ENCODE measurements around the gene EID2. TPM values are rescaled to one million over a fixed set of nuclear protein-coding genes. Genes with fewer than 3 reads are reported as not detected.

Gene EID2
- total RNA-seq, 2 donors from 2014 or later: 7.3 to 13.5 TPM

DNA sequence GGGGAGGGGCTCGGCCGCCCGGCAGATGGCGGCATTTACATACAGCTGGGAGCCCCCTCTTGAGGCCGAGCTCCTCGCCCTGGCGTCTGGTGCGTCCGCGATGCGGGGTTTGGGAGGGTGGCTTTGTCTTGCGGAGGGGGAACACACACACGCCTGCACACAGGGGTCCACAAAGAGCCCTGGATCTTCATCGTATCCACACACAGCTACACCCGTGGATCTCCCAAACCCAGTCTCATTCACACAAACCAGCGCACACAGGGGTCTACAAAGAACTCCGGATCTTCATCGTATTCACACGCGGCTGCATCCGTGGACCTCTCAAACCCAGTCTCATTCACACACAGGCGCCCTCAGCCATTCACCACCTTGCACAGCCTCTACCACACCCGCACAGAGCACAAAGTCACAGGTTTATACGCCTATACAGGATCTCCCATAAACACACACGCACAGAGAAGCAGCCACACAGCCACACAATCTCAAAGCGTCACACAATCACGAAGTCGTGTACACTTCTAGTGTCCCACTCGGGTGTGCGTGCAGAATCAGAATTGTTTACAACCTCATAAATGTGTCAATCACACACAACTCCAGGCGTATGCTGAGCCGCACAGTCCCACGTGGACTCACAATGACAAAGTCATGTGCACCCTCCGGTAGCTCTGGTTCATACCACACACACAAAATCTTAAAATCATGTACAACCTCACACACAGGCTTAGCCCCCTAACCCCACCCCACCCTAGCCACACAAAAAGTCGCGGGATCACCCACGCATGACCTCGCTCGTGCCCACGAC, 41.8 kb downstream of the EID2 start:
- H3K9me3 ChIP-seq: no peaks in the 10 kb centered on the region
- H3K36me3 ChIP-seq (replicated peaks in 1 of 2; ENCODE audit: insufficient read depth in 1 of 2, low read depth in 2 of 2): no peaks in the 10 kb centered on the region
- peak; percentile 53 for ATAC-seq
- peaks cover 0 to 9% of the 10 kb centered on the region in 2 donors for H3K27me3 ChIP-seq
- H3K27ac ChIP-seq: no peak overlapping the region
- peaks cover 26% of the 10 kb centered on the region for H3K4me1 ChIP-seq
- TF ChIP-seq POLR2A (IDR thresholded peaks at IDR 0.05): no peak
- TF ChIP-seq, protein P1, sequence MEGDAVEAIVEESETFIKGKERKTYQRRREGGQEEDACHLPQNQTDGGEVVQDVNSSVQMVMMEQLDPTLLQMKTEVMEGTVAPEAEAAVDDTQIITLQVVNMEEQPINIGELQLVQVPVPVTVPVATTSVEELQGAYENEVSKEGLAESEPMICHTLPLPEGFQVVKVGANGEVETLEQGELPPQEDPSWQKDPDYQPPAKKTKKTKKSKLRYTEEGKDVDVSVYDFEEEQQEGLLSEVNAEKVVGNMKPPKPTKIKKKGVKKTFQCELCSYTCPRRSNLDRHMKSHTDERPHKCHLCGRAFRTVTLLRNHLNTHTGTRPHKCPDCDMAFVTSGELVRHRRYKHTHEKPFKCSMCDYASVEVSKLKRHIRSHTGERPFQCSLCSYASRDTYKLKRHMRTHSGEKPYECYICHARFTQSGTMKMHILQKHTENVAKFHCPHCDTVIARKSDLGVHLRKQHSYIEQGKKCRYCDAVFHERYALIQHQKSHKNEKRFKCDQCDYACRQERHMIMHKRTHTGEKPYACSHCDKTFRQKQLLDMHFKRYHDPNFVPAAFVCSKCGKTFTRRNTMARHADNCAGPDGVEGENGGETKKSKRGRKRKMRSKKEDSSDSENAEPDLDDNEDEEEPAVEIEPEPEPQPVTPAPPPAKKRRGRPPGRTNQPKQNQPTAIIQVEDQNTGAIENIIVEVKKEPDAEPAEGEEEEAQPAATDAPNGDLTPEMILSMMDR (IDR thresholded peaks at IDR 0.05): peak in 2 of 7 experiments; percentile 19 to 34
- DNase-seq: peak in 2 of 4 donors; percentile 28 to 53
- intact Hi-C loops (cut with DNase I): no loop called here
- 1 to 3% methylated on average over 11 to 39 of the region's 40 CpGs for WGBS, 2 donors
- H3K4me3 ChIP-seq: no peak overlapping the region

DNA sequence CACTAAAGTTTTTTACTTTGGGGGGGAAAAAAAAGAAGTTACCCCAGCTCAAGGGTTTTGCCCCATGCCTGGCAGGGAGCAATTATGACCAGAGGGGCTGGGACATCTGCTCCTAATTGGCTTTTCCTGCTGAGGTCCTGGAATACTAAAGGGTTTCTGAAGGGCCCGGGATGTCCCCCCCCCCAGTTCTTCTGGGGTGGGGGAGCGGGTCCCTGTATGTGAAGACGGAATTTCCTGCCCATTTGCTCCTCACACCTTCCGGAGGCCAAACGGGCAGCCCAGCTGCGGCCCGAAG, 42.3 kb downstream of the EID2 start:
- Histone ChIP-seq H3K27ac (no peak overlapping the region), H3K9me3 (no peaks in the 10 kb centered on the region), H3K4me1 (peaks cover 21% of the 10 kb centered on the region), H3K4me3 (no peak overlapping the region), H3K27me3 (peaks cover 0 to 9% of the 10 kb centered on the region in 2 donors), H3K36me3 (replicated peaks in 1 of 2; ENCODE audit: insufficient read depth in 1 of 2, low read depth in 2 of 2) (no peaks in the 10 kb centered on the region)
- TF ChIP-seq, protein P1 (IDR thresholded peaks at IDR 0.05): no peak
- TF ChIP-seq POLR2A (IDR thresholded peaks at IDR 0.05): no peak
- WGBS, 2 donors: 0% methylated on average over 1 to 7 of the region's 7 CpGs
- DNase-seq (no peak), ATAC-seq (no peak)
- intact Hi-C loops (cut with DNase I): no loop called here

DNA sequence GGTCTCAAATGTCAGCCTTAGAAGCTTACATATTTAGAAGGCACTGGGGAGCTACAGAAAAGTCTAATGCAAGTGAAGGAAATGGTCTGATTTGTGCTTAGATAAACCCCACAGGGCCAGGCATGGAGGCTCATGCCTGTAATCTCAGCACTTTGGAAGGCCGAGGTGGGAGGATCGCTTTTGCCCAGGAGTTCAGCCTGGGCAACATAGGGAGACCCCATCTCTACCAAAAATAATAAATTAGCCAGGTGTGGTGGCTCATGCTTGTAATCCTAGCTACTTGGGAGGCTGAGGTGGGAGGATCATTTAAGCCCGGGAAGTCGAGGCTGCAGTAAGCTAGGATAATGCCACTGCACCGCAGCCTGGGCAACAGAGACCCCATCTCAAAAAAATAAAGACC, 43.9 kb downstream of the EID2 start:
- intact Hi-C loops (cut with DNase I): no loop called here
- TF ChIP-seq, protein P1 (IDR thresholded peaks at IDR 0.05): no peak
- TF ChIP-seq POLR2A (IDR thresholded peaks at IDR 0.05): no peak
- DNase-seq: no peak
- Histone ChIP-seq H3K27ac (no peak overlapping the region), H3K27me3 (peaks cover 0 to 9% of the 10 kb centered on the region in 2 donors), H3K36me3 (replicated peaks in 1 of 2; ENCODE audit: insufficient read depth in 1 of 2, low read depth in 2 of 2) (no peaks in the 10 kb centered on the region), H3K9me3 (no peaks in the 10 kb centered on the region), H3K4me1 (peaks cover 18% of the 10 kb centered on the region), H3K4me3 (no peak overlapping the region)
- ATAC-seq: no peak
- 62 to 64% methylated on average over 5 of the region's 5 CpGs for WGBS, 2 donors

DNA sequence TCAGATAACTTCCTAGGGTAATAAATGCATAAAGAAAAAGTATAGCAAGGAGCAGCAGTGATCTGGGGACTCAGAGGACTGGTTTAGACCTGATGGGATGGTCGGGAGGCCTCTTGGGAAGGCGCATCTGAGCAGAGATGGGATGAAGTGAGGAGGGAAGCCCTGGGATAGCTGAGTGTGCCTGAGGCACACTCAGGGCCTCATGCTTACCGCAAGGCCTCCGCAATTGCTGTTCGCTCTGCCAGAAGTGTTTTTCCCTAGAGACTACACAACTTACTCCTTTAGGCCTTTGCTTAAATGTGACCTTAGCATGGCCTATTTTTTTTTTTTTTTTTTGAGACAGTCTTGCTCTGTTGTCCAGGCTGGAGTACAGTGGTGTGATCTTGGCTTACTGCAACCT, 45.3 kb downstream of the EID2 start:
- H3K4me3 ChIP-seq: no peak overlapping the region
- peaks cover 0 to 9% of the 10 kb centered on the region in 2 donors for H3K27me3 ChIP-seq
- H3K9me3 ChIP-seq: no peaks in the 10 kb centered on the region
- intact Hi-C loops (cut with DNase I): no loop called here
- TF ChIP-seq POLR2A (IDR thresholded peaks at IDR 0.05): no peak
- TF ChIP-seq, protein P1 (IDR thresholded peaks at IDR 0.05): no peak
- H3K36me3 ChIP-seq (replicated peaks in 1 of 2; ENCODE audit: insufficient read depth in 1 of 2, low read depth in 2 of 2): peaks cover 0 to 4% of the 10 kb centered on the region in 2 donors
- no peak overlapping the region for H3K27ac ChIP-seq
- no peak for ATAC-seq
- WGBS, 2 donors: 83 to 87% methylated on average over 5 of the region's 5 CpGs
- no peak for DNase-seq
- H3K4me1 ChIP-seq: peaks cover 18% of the 10 kb centered on the region

DNA sequence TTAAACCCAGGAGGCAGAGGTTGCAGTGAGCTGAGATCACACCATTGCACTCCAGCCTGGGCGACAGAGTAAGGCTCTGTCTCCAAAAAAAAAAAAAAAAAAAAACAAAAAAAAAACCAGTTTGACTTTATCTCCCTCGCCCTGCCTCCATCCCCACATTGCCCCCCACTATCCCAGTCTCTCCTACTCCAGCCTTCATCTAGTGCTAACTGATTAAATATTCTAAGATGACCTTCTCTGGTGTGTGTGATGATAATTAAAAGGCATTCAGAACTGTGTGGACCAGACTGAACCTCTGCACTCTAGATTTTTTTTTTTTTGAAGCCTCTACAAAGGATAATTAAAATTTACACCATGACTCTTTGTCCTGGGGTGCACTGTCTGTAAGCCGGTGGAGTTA, 47.2 kb downstream of the EID2 start:
- DNase-seq (no peak), ATAC-seq (no peak)
- peaks cover 9 to 13% of the 10 kb centered on the region in 2 donors for H3K36me3 ChIP-seq (replicated peaks in 1 of 2; ENCODE audit: insufficient read depth in 1 of 2, low read depth in 2 of 2)
- TF ChIP-seq, protein P1 (IDR thresholded peaks at IDR 0.05): no peak
- no peak for TF ChIP-seq POLR2A (IDR thresholded peaks at IDR 0.05)
- H3K4me1 ChIP-seq: peaks cover 3% of the 10 kb centered on the region
- no peaks in the 10 kb centered on the region for H3K27me3 ChIP-seq
- H3K27ac ChIP-seq: no peak overlapping the region
- whole genome bisulfite sequencing, 2 donors: 89 to 93% methylated on average over 3 of the region's 3 CpGs
- H3K4me3 ChIP-seq: no peak overlapping the region
- intact Hi-C loops (cut with DNase I): no loop called here
- no peaks in the 10 kb centered on the region for H3K9me3 ChIP-seq

All from body of pancreas (tissue), 4 donors.